ENCODE data around the gene RAB6C. TPM values are rescaled to one million over a fixed set of nuclear protein-coding genes. Genes with fewer than 3 reads are reported as not detected.
"Not testable (repeated sequence)": the region's sequence is repeated elsewhere in the genome, so short reads cannot be mapped to it uniquely, and the experiment has no call there.

RAB6C gene
- total and polyA plus RNA-seq, 2 of the 8 experiments (the other 6 are each of a cell fraction or from before 2014, with no cell fraction given) = 0.03 to 0.09 TPM

DNA sequence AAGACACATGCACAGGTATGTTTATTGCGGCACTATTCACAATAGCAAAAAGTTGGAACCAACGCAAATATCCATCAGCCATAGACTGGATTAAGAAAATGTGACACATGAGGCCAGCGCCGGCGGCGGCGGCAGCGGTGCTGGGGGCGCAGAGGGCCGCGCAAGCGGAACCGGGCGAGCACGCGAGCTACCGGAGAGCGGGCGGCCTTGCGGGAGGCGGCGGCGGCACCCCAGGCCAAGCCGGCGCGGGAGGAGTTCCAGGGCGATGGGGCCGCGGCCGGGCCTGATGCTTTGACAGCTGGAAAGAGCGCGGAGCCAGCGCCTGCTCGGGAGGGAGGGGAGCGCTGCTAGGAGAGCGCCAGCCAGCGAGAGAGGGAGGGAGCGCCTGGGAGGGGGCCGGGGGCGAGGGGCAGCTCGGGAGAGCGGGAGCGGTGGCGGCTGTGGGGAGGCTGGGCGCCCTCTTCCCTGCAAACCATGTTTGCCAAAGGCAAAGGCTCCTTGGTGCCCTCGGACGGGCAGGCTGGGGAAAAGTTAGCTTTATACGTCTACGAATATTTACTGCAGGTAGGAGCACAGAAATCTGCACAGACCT, 13.0 kb downstream of the RAB6C start:
- TF ChIP-seq, protein P1, sequence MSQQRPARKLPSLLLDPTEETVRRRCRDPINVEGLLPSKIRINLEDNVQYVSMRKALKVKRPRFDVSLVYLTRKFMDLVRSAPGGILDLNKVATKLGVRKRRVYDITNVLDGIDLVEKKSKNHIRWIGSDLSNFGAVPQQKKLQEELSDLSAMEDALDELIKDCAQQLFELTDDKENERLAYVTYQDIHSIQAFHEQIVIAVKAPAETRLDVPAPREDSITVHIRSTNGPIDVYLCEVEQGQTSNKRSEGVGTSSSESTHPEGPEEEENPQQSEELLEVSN (IDR thresholded peaks at IDR 0.05) = peak; percentile 39; the same call in 1 of the 2 replicates
- POLR2A ChIA-PET (ENCODE audit: partially characterized antibody) = not testable (repeated sequence)
- H2AFZ ChIP-seq (ENCODE audit: low read length) = 0 out of 2 replicates have a peak overlapping the region, but pooled peaks have one; percentile 62

More for the DNA sequence above, 13.0 kb downstream of the RAB6C start:
- Histone ChIP-seq H3K4me2 (ENCODE audit: insufficient read depth in 1 of 2, low read depth in 2 of 2, low read length in 2 of 2) (peak overlapping the region; percentile 48 to 61; a peak in 2 of 4 replicates), H3K4me3 (ENCODE audit: extremely low read depth in 1 of 4, insufficient read depth in 2 of 4, low read depth in 3 of 4, low read length in 4 of 4) (peak overlapping the region in 2 of 4 experiments; percentile 7 to 49; a peak in 6 of 8 replicates)
- CTCF ChIA-PET (ENCODE audit: partially characterized antibody); H3K27me3 ChIP-seq (replicated peaks in 1 of 4; ENCODE audit: control insufficient read depth in 3 of 4, extremely low read depth in 1 of 4, insufficient read depth in 3 of 4, low read length in 3 of 4); H3K79me2 ChIP-seq (ENCODE audit: control insufficient read depth in 1 of 2, insufficient read depth in 2 of 2, low read length in 2 of 2); H2AK5ac ChIP-seq (ENCODE audit: low read depth, low read length); H4K91ac ChIP-seq (replicated peaks; ENCODE audit: insufficient read length, low read length); H3K23ac ChIP-seq (ENCODE audit: insufficient read length); H3K4me1 ChIP-seq (replicated peaks in 1 of 4; ENCODE audit: control insufficient read depth in 3 of 4, insufficient read depth in 4 of 4, low read length in 3 of 4); H3K18ac ChIP-seq (ENCODE audit: extremely low read depth, low read length); H3K9me3 ChIP-seq (ENCODE audit: insufficient read depth in 2 of 2, low read depth in 1 of 2, low read length in 1 of 2); H3K9ac ChIP-seq (replicated peaks in 1 of 4; ENCODE audit: extremely low read depth in 1 of 4, low read depth in 3 of 4, low read length in 3 of 4); H4K8ac ChIP-seq (ENCODE audit: extremely low read depth, insufficient read depth, low read length); FAIRE-seq; H3K56ac ChIP-seq (replicated peaks; ENCODE audit: insufficient read length, low read depth, low read length); H4K5ac ChIP-seq (ENCODE audit: insufficient read length, low read depth, low read length); H3K23me2 ChIP-seq (ENCODE audit: low read depth, low read length); H2BK20ac ChIP-seq (ENCODE audit: low read length); H2BK5ac ChIP-seq (ENCODE audit: low read depth, low read length); H3K36me3 ChIP-seq (ENCODE audit: control insufficient read depth in 2 of 4, insufficient read depth in 4 of 4, low read length in 3 of 4); H2BK12ac ChIP-seq (ENCODE audit: low read depth, low read length); H3K79me1 ChIP-seq (ENCODE audit: low read depth, low read length); H3K4ac ChIP-seq (replicated peaks; ENCODE audit: insufficient read length, low read depth, low read length); H3K27ac ChIP-seq (ENCODE audit: low read depth, low read length); H4K20me1 ChIP-seq (replicated peaks in 1 of 2; ENCODE audit: control insufficient read depth in 1 of 2, insufficient read depth in 2 of 2, low read length in 2 of 2); H2BK15ac ChIP-seq (ENCODE audit: low read length); H3K14ac ChIP-seq (ENCODE audit: insufficient read length); H2BK120ac ChIP-seq (replicated peaks; ENCODE audit: low read depth, low read length): not testable (repeated sequence)
- WGBS, 2 experiments (ENCODE audit: extremely low coverage in 1 of 2, insufficient coverage in 1 of 2, insufficient read length in 1 of 2, insufficient replicate concordance in 2 of 2, low coverage in 1 of 2, low lambda C conversion rate in 2 of 2, missing lambda C conversion rate in 1 of 2) = 32% methylated on average over 2 of the region's 49 CpGs; no CpG with 5 or more reads in 1 of the 2 experiments
- peak in 1 of 2 experiments; percentile 50 for DNase-seq (ENCODE audit: low read depth in 1 of 2, low spot score in 2 of 2)
